NOMO-1 treated with dmso at 0.1 percent for 144 hours (cell line): Measurements from ENCODE around the gene CSTF2.
"Not testable (repeated sequence)": the region's sequence is repeated elsewhere in the genome, so short reads cannot be mapped to it uniquely, and the experiment has no call there.

Experiments
- DNase-seq: peaks from one replicate; lab custom pipeline; 2025; ENCODE audit not compliant: unreplicated experiment; lab: John Stamatoyannopoulos, UW

CSTF2 gene

GRCh38 chrX:100819837-100820666 is at the start of gene CSTF2:
Gene CSTF2, plus strand, starts transcription at chrX:100820391. Its CDS starts 26 bp downstream, at chrX:100820417.
- peak; percentile 81 for DNase-seq

GRCh38 chrX:100796371-100796770 is 23.8 kb upstream of the CSTF2 start:
- DNase-seq, result not testable (repeated sequence)

GRCh38 chrX:100797359-100797758 is 22.8 kb upstream of the CSTF2 start:
- DNase-seq, result no peak

GRCh38 chrX:100798484-100799214 is 21.5 kb upstream of the CSTF2 start:
- no peak for DNase-seq

- DNase-seq, result no peak
These were observed 17.3 kb upstream of the CSTF2 start for GRCh38 chrX:100802843-100803242.

- DNase-seq, result no peak
These were observed 15.4 kb upstream of the CSTF2 start for GRCh38 chrX:100804780-100805179.

GRCh38 chrX:100808265-100808664 is 11.9 kb upstream of the CSTF2 start:
- not testable (repeated sequence) for DNase-seq

GRCh38 chrX:100812216-100813158 is 7.7 kb upstream of the CSTF2 start:
- DNase-seq, result no peak

- no peak for DNase-seq
These were observed 2.9 kb upstream of the CSTF2 start for GRCh38 chrX:100817340-100817739.

- DNase-seq, result no peak
These were observed 706 bp upstream of the CSTF2 start for GRCh38 chrX:100819534-100819836.

- peak; percentile 47 for DNase-seq
These were observed 9.5 kb downstream of the CSTF2 start for GRCh38 chrX:100829730-100830129.

- no peak for DNase-seq
These were observed 10.0 kb downstream of the CSTF2 start for GRCh38 chrX:100830143-100830542.

- no peak for DNase-seq
These were observed 10.4 kb downstream of the CSTF2 start for GRCh38 chrX:100830547-100830946.

- DNase-seq, result no peak
These were observed 11.2 kb downstream of the CSTF2 start for GRCh38 chrX:100831219-100831946.

GRCh38 chrX:100850317-100850716 is 30.1 kb downstream of the CSTF2 start:
- no peak for DNase-seq

- no peak for DNase-seq
These were observed 32.6 kb downstream of the CSTF2 start for GRCh38 chrX:100852810-100853209.

- DNase-seq, result no peak
These were observed 43.2 kb downstream of the CSTF2 start for GRCh38 chrX:100863326-100863864.

GRCh38 chrX:100864657-100865391 is 44.6 kb downstream of the CSTF2 start:
- no peak for DNase-seq

- no peak for DNase-seq
These were observed 48.1 kb downstream of the CSTF2 start for GRCh38 chrX:100868273-100868672.

GRCh38 chrX:100870527-100870926 is 50.3 kb downstream of the CSTF2 start:
- DNase-seq, result no peak
